Measurements from ENCODE around the gene LAGE3. TPM values are rescaled to one million over a fixed set of nuclear protein-coding genes. Genes with fewer than 3 reads are reported as not detected.

Gene LAGE3
- total and polyA plus RNA-seq, 2 donors, result 17.3 to 39.9 TPM

DNA sequence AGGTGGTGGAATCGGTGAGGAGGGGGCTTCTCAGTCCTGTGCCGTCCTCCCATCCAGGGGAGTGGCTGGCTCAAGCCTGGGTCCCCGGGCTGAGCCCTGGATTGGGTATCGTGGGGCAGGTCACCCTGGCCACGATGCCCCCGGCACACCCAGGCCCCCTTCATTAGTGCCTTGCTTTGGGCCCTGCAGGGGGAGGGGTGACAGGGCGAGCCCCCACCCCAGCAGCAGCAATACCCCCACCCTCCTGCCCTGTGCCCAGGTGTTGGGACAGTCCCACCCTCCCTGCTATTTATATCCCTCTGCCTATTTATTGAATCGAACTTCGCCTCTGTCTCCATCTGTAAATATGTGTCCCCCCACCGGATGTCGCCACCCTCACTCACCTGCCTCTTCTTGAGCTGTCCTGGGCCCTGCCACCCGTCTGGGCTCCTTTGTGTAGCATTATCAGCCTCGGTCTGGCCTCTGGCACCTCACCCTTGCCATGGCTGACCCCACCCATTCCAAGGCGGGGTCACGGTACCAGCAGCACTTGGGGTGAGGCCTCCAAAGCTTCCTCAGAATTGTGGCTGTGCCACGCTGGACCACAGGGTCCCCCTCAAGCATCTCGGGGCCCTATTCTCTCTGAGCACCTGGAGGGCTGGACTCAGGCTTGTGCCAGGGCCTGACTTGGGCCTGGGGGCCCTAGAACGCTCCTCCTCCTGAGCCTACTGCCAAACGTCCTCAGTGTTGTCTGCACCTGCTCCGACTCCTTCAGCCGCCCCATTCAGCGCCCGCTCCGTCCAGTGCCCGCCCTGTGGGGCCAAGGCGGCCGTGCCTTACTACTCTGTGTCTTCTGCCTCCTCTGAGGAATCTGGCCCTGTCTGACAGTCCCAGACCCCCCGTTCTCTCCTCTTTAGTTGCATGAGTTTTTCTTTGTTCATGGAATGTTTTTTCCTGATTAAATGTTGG is 6.1 kb downstream of the LAGE3 start:
- 92% methylated on average over 28 of the region's 28 CpGs for WGBS
- Histone ChIP-seq H3K27me3 (ENCODE audit: control insufficient read depth in 2 of 2, insufficient read depth in 1 of 2, low read length in 1 of 2) (no peaks in the 10 kb centered on the region), H3K4me1 (ENCODE audit: control insufficient read depth in 2 of 2, insufficient read depth in 2 of 2, low read length in 2 of 2) (peaks cover 0 to 14% of the 10 kb centered on the region in 2 donors), H3K27ac (ENCODE audit: low read depth in 1 of 2, low read length in 1 of 2) (no peak overlapping the region), H3K36me3 (ENCODE audit: control insufficient read depth in 2 of 2, insufficient read depth in 2 of 2, low read length in 1 of 2) (peaks cover 0 to 38% of the 10 kb centered on the region in 2 donors), H3K4me3 (ENCODE audit: low read length in 2 of 2) (no peak overlapping the region), H3K9me3 (ENCODE audit: control insufficient read depth in 2 of 2, insufficient read depth in 1 of 2, low read length in 1 of 2) (peaks cover 0 to 8% of the 10 kb centered on the region in 2 donors)
- DNase-seq (ENCODE audit: low read depth in 6 of 9, low spot score in 9 of 9), result no peak

- WGBS, result 97% methylated on average over 23 of the region's 23 CpGs
- H3K9me3 ChIP-seq (ENCODE audit: control insufficient read depth in 2 of 2, insufficient read depth in 1 of 2, low read length in 1 of 2), result peaks cover 0 to 9% of the 10 kb centered on the region in 2 donors
- no peak overlapping the region for H3K27ac ChIP-seq (ENCODE audit: low read depth in 1 of 2, low read length in 1 of 2)
- H3K4me3 ChIP-seq (ENCODE audit: low read length in 2 of 2), result no peak overlapping the region
- peaks cover 2 to 45% of the 10 kb centered on the region in 2 donors for H3K36me3 ChIP-seq (ENCODE audit: control insufficient read depth in 2 of 2, insufficient read depth in 2 of 2, low read length in 1 of 2)
- peaks cover 0 to 6% of the 10 kb centered on the region in 2 donors for H3K4me1 ChIP-seq (ENCODE audit: control insufficient read depth in 2 of 2, insufficient read depth in 2 of 2, low read length in 2 of 2)
- no peaks in the 10 kb centered on the region for H3K27me3 ChIP-seq (ENCODE audit: control insufficient read depth in 2 of 2, insufficient read depth in 1 of 2, low read length in 1 of 2)
- DNase-seq (ENCODE audit: low read depth in 6 of 9, low spot score in 9 of 9), result no peak
Observed at GRCh38 chrX:154471839-154472684, 7.0 kb downstream of the LAGE3 start.

GRCh38 chrX:154470914-154471568 is 8.0 kb downstream of the LAGE3 start:
- Histone ChIP-seq H3K9me3 (ENCODE audit: control insufficient read depth in 2 of 2, insufficient read depth in 1 of 2, low read length in 1 of 2) (peaks cover 0 to 15% of the 10 kb centered on the region in 2 donors), H3K4me1 (ENCODE audit: control insufficient read depth in 2 of 2, insufficient read depth in 2 of 2, low read length in 2 of 2) (no peaks in the 10 kb centered on the region), H3K36me3 (ENCODE audit: control insufficient read depth in 2 of 2, insufficient read depth in 2 of 2, low read length in 1 of 2) (peaks cover 2 to 54% of the 10 kb centered on the region in 2 donors), H3K27ac (ENCODE audit: low read depth in 1 of 2, low read length in 1 of 2) (no peak overlapping the region), H3K27me3 (ENCODE audit: control insufficient read depth in 2 of 2, insufficient read depth in 1 of 2, low read length in 1 of 2) (no peaks in the 10 kb centered on the region), H3K4me3 (ENCODE audit: low read length in 2 of 2) (no peak overlapping the region)
- WGBS, result 98% methylated on average over 22 of the region's 23 CpGs
- DNase-seq (ENCODE audit: low read depth in 6 of 9, low spot score in 9 of 9), result no peak

DNA sequence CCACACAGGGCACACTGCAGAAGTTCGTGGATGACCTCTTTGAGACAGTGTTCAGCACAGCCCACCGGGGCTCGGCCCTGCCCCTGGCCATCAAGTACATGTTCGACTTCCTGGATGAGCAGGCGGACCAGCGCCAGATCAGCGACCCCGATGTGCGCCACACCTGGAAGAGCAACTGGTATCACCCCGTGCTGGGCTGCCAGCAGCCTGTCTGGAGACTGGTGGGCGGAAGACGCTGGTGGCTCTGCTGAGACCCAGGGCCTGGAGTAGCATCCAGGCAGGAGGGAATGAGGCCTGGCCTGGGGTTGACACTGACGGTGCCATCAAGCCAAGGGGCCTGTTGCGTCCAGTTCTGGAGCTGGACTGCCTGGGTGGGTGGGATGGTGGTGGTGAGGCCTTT is 8.6 kb downstream of the LAGE3 start:
- Histone ChIP-seq H3K9me3 (ENCODE audit: control insufficient read depth in 2 of 2, insufficient read depth in 1 of 2, low read length in 1 of 2) (peaks cover 0 to 15% of the 10 kb centered on the region in 2 donors), H3K4me1 (ENCODE audit: control insufficient read depth in 2 of 2, insufficient read depth in 2 of 2, low read length in 2 of 2) (no peaks in the 10 kb centered on the region), H3K27ac (ENCODE audit: low read depth in 1 of 2, low read length in 1 of 2) (no peak overlapping the region), H3K4me3 (ENCODE audit: low read length in 2 of 2) (no peak overlapping the region), H3K27me3 (ENCODE audit: control insufficient read depth in 2 of 2, insufficient read depth in 1 of 2, low read length in 1 of 2) (no peaks in the 10 kb centered on the region), H3K36me3 (ENCODE audit: control insufficient read depth in 2 of 2, insufficient read depth in 2 of 2, low read length in 1 of 2) (peaks cover 3 to 59% of the 10 kb centered on the region in 2 donors)
- DNase-seq (ENCODE audit: low read depth in 6 of 9, low spot score in 9 of 9), result no peak
- WGBS, result 99% methylated on average over 14 of the region's 14 CpGs

DNA sequence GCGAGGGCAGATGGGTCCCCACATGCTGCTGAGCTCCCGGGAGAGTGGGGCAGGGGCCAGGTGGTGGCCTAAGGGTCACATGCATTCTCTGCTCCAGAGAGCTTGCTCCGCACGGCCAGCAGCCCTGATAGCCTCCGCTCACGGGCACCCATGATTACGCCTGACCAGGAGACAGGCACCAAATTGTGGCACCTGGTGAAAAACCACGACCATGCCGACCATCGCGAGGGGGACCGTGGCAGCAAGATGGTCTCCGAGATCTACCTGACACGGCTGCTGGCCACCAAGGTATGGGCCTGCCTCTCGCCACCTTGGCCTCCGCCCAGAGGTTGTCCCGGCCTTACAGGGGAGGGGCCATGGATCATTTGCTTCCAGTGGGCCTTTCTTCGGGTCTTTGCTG is 9.2 kb downstream of the LAGE3 start:
- Histone ChIP-seq H3K9me3 (ENCODE audit: control insufficient read depth in 2 of 2, insufficient read depth in 1 of 2, low read length in 1 of 2) (peaks cover 0 to 15% of the 10 kb centered on the region in 2 donors), H3K4me1 (ENCODE audit: control insufficient read depth in 2 of 2, insufficient read depth in 2 of 2, low read length in 2 of 2) (no peaks in the 10 kb centered on the region), H3K4me3 (ENCODE audit: low read length in 2 of 2) (no peak overlapping the region), H3K36me3 (ENCODE audit: control insufficient read depth in 2 of 2, insufficient read depth in 2 of 2, low read length in 1 of 2) (peaks cover 5 to 62% of the 10 kb centered on the region in 2 donors), H3K27ac (ENCODE audit: low read depth in 1 of 2, low read length in 1 of 2) (no peak overlapping the region), H3K27me3 (ENCODE audit: control insufficient read depth in 2 of 2, insufficient read depth in 1 of 2, low read length in 1 of 2) (no peaks in the 10 kb centered on the region)
- DNase-seq (ENCODE audit: low read depth in 6 of 9, low spot score in 9 of 9), result no peak
- WGBS, result 99% methylated on average over 18 of the region's 18 CpGs

DNA sequence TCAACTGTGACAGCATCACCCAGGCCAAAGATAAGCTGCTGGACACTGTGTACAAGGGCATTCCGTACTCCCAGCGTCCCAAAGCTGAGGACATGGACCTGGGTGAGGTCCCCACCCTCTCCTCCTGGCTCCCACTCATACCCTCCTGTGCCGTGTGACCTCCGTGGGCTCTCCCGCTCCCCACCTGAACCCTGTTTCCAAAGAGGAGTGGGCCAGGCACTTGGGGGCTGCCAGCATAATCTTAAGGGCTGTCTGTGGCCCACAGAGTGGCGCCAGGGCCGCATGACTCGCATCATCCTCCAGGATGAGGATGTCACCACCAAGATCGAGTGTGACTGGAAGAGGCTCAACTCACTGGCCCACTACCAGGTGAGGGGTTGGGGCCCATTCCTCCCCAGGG is 10.0 kb downstream of the LAGE3 start:
- Histone ChIP-seq H3K9me3 (ENCODE audit: control insufficient read depth in 2 of 2, insufficient read depth in 1 of 2, low read length in 1 of 2) (peaks cover 0 to 17% of the 10 kb centered on the region in 2 donors), H3K27ac (ENCODE audit: low read depth in 1 of 2, low read length in 1 of 2) (no peak overlapping the region), H3K4me3 (ENCODE audit: low read length in 2 of 2) (no peak overlapping the region), H3K36me3 (ENCODE audit: control insufficient read depth in 2 of 2, insufficient read depth in 2 of 2, low read length in 1 of 2) (peaks cover 5 to 67% of the 10 kb centered on the region in 2 donors), H3K27me3 (ENCODE audit: control insufficient read depth in 2 of 2, insufficient read depth in 1 of 2, low read length in 1 of 2) (no peaks in the 10 kb centered on the region), H3K4me1 (ENCODE audit: control insufficient read depth in 2 of 2, insufficient read depth in 2 of 2, low read length in 2 of 2) (no peaks in the 10 kb centered on the region)
- 99% methylated on average over 9 of the region's 9 CpGs for WGBS
- no peak for DNase-seq (ENCODE audit: low read depth in 6 of 9, low spot score in 9 of 9)

- Histone ChIP-seq H3K27me3 (ENCODE audit: control insufficient read depth in 2 of 2, insufficient read depth in 1 of 2, low read length in 1 of 2) (no peaks in the 10 kb centered on the region), H3K36me3 (ENCODE audit: control insufficient read depth in 2 of 2, insufficient read depth in 2 of 2, low read length in 1 of 2) (peaks cover 5 to 67% of the 10 kb centered on the region in 2 donors), H3K27ac (ENCODE audit: low read depth in 1 of 2, low read length in 1 of 2) (no peak overlapping the region), H3K4me3 (ENCODE audit: low read length in 2 of 2) (no peak overlapping the region), H3K4me1 (ENCODE audit: control insufficient read depth in 2 of 2, insufficient read depth in 2 of 2, low read length in 2 of 2) (no peaks in the 10 kb centered on the region), H3K9me3 (ENCODE audit: control insufficient read depth in 2 of 2, insufficient read depth in 1 of 2, low read length in 1 of 2) (peaks cover 0 to 17% of the 10 kb centered on the region in 2 donors)
- DNase-seq (ENCODE audit: low read depth in 6 of 9, low spot score in 9 of 9), result no peak
- WGBS, result 98% methylated on average over 23 of the region's 23 CpGs
Observed at GRCh38 chrX:154468217-154468616, 10.9 kb downstream of the LAGE3 start.

DNA sequence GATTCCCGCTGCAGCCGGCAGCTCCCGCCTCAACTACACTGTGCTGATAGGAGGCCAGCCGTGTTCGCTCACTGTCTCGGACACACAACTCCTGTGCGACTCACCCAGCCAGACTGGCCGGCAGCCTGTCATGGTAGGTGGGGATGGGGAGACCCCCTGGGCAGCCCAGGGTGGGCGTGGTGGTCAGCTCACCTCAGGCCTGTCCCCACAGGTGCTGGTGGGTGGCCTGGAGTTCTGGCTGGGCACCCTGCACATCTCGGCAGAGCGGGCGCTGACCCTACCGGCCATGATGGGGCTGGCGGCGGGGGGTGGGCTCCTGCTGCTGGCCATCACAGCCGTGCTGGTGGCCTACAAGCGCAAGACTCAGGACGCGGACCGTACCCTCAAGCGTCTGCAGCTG is 11.5 kb downstream of the LAGE3 start:
- WGBS, result 97% methylated on average over 21 of the region's 21 CpGs
- Histone ChIP-seq H3K9me3 (ENCODE audit: control insufficient read depth in 2 of 2, insufficient read depth in 1 of 2, low read length in 1 of 2) (peaks cover 0 to 17% of the 10 kb centered on the region in 2 donors), H3K27me3 (ENCODE audit: control insufficient read depth in 2 of 2, insufficient read depth in 1 of 2, low read length in 1 of 2) (no peaks in the 10 kb centered on the region), H3K4me1 (ENCODE audit: control insufficient read depth in 2 of 2, insufficient read depth in 2 of 2, low read length in 2 of 2) (no peaks in the 10 kb centered on the region), H3K27ac (ENCODE audit: low read depth in 1 of 2, low read length in 1 of 2) (no peak overlapping the region), H3K4me3 (ENCODE audit: low read length in 2 of 2) (no peak overlapping the region), H3K36me3 (ENCODE audit: control insufficient read depth in 2 of 2, insufficient read depth in 2 of 2, low read length in 1 of 2) (peaks cover 5 to 67% of the 10 kb centered on the region in 2 donors)
- no peak for DNase-seq (ENCODE audit: low read depth in 6 of 9, low spot score in 9 of 9)
